NB4 (cell line): Measurements from ENCODE around the gene COG6.

Source experiments
- DNase-seq: peaks from one replicate; pipeline ENCODE4 v3.0.0; 2010; ENCODE audit warnings: low read depth
- H3K4me3 ChIP-seq: one replicate; pipeline ENCODE4 v1.5.1; 2011; ENCODE audit warnings: mild to moderate bottlenecking, low read depth, low read length, moderate library complexity
- CTCF ChIP-seq: IDR thresholded peaks from one replicate; pipeline ENCODE4 v1.5.1; 2012; ENCODE audit warnings: low read depth, low read length
- MAX ChIP-seq: IDR thresholded peaks from 2 replicates; pipeline ENCODE4 v1.6.1; 2011; ENCODE audit warnings: low read depth, low read length
- MYC ChIP-seq: IDR thresholded peaks from 2 replicates; pipeline ENCODE4 v1.6.1; 2011; ENCODE audit warnings: low read depth, low read length
- POLR2A ChIP-seq: IDR thresholded peaks from 2 replicates; pipeline ENCODE4 v1.6.1; 2011; ENCODE audit warnings: mild to moderate bottlenecking; ENCODE audit not compliant: insufficient read length; ENCODE audit errors: extremely low read depth

COG6 gene

GRCh38 chr13:39623466-39623865 lies 32.0 kb upstream of the COG6 start:
- H3K4me3 ChIP-seq, result no peak overlapping the region
- TF ChIP-seq POLR2A (no peak), MYC (no peak), CTCF (no peak), MAX (no peak)
- no peak for DNase-seq

GRCh38 chr13:39631307-39631706 lies 24.2 kb upstream of the COG6 start:
- TF ChIP-seq POLR2A (no peak), CTCF (no peak), MYC (no peak), MAX (no peak)
- DNase-seq, result no peak
- no peak overlapping the region for H3K4me3 ChIP-seq

GRCh38 chr13:39632994-39633393 lies 22.5 kb upstream of the COG6 start:
- TF ChIP-seq MYC (no peak), MAX (no peak), CTCF (no peak), POLR2A (no peak)
- H3K4me3 ChIP-seq, result no peak overlapping the region
- no peak for DNase-seq

- no peak for TF ChIP-seq MYC
- no peak for TF ChIP-seq CTCF
- TF ChIP-seq POLR2A, result no peak
- no peak for TF ChIP-seq MAX
- no peak overlapping the region for H3K4me3 ChIP-seq
- DNase-seq, result no peak
Observed at GRCh38 chr13:39635564-39635963, 19.9 kb upstream of the COG6 start.

GRCh38 chr13:39637890-39638289 lies 17.6 kb upstream of the COG6 start:
- no peak for TF ChIP-seq POLR2A
- 0 out of 2 replicates have a peak, but pooled peaks have one; percentile 6 for TF ChIP-seq MAX
- no peak for DNase-seq
- H3K4me3 ChIP-seq, result no peak overlapping the region

- no peak overlapping the region for H3K4me3 ChIP-seq
- DNase-seq, result peak; percentile 52
- TF ChIP-seq CTCF (no peak), MYC (0 out of 2 replicates have a peak, but pooled peaks have one; percentile 25)
Observed at GRCh38 chr13:39641645-39642044, 13.8 kb upstream of the COG6 start.
